GM10248 (cell line): ENCODE measurements around the gene TAS1R2.

Source experiments
- CTCF ChIA-PET: fragments of 300-600 bp; sonication (Branson Sonifier 250); formaldehyde crosslinking; extraction: SDS; loops from one replicate; lab custom pipeline; 2021; ENCODE audit warnings: antibody characterized with exemption; lab: Yijun Ruan, JAX
- POLR2A ChIA-PET: fragments of 350-650 bp; sonication (Branson Sonifier 250); formaldehyde crosslinking; extraction: SDS; loops from one replicate; lab custom pipeline; 2020; ENCODE audit warnings: antibody characterized with exemption; lab: Yijun Ruan, JAX
- DNase-seq: peaks from one replicate; pipeline ENCODE4 v3.0.0; 2012; ENCODE audit errors: extremely low spot score
- CTCF ChIP-seq: IDR thresholded peaks from 2 replicates; pipeline ENCODE4 v1.5.1; 2012; ENCODE audit warnings: mild to moderate bottlenecking, low read depth; ENCODE audit errors: extremely low read depth, missing control alignments, control extremely low read depth

TAS1R2 gene

DNA sequence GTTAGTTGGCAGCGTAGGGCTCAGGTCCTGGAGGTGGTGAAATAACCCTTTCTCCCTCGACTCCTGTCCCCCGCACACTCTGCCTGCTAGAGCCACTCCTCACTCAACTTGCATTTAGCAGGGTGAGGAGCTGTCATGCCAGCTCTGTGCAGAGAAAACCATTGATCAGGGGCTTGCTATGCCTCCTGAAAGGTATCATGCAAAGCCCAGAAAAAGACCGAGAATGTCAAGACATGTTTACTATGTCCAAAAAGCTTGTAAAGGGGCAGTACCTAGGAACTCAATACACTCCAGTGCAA is 24.9 kb upstream of the TAS1R2 start:
- no peak for TF ChIP-seq CTCF
- ChIA-PET POLR2A (no interaction called here), CTCF (interaction anchor here (0.7 to 5.5 kb wide), 37 partner anchors 10 to 364 kb away, joined by 3 to 89 read pairs (median 4); partner anchors contain the start of gene ALDH4A1)
- no peak for DNase-seq

DNA sequence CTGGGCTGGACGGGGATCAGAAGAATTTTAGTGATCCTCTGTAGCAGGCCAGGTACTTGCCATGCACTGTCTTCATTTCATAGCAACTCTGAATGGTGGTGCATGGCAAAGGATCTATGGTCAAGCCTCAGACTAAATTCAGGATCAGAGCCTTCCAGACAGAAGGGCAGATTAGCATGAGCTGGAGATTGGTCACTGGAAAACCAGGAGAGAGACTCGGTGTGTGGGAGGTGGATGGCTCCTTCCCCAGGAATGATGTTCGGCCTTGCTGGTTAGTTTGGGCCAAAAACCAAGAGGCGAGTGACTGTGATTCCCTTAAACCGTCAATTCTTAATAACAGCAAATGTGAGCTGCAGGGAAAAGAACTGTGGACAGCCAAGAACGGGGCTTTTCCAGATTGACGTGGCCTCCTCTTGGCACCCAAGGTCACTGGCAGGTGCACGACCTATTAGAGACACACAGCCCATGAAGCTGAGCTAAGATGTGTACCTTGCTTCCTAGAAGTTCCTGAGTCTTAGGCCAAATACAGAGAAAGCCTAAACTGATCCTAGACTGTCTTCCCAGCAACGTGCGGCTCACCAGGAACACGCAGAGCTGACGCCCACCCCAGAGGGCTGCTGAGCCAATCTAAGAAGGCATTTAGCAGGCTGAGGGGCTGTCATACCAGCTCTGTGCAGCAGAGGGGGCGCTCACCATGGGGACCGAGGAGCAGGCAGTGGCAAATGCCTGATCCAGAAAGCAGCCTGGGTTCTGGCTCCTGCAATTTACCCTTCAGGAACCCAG is 24.4 kb upstream of the TAS1R2 start:
- peak; percentile 90 for TF ChIP-seq CTCF
- ChIA-PET CTCF (interaction anchor here (0.7 to 5.5 kb wide), 34 partner anchors 10 to 365 kb away, joined by 3 to 89 read pairs (median 4); partner anchors contain the start of gene ALDH4A1), POLR2A (no interaction called here)
- DNase-seq: peak; percentile 77

DNA sequence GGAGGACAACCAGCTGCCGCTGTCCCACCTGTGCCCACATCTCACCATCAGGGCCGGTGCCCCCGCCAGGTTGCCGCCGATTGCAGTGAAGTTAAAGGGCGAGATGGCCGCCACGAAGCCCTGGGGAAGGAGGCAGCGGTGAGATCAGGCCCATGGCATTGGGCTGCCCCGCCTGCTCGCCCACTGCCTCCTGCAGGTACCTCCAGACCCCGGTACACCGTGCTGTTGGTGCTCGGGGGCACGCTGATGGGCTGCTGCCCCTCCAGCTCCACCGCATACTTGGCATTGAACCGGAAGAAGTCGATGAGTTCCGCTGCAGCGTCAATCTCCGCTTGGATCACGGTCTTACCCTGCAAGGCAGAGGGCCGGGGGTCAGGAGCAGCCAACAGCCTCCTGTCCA is 23.6 kb upstream of the TAS1R2 start:
- no peak for TF ChIP-seq CTCF
- no peak for DNase-seq
- ChIA-PET POLR2A (no interaction called here), CTCF (interaction anchor here (1.1 to 5.5 kb wide), 9 partner anchors 9 to 366 kb away, joined by 3 to 89 read pairs (median 18); partner anchors contain the start of gene ALDH4A1)

GRCh38 chr1:18882486-18882885 is 23.0 kb upstream of the TAS1R2 start:
- CTCF ChIA-PET: interaction anchor here (3.3 to 5.5 kb wide), 4 partner anchors 8 to 31 kb away, joined by 24 to 89 read pairs (median 28); no protein-coding TSS in a partner anchor
- POLR2A ChIA-PET: no interaction called here
- DNase-seq: no peak
- TF ChIP-seq CTCF: no peak

- ChIA-PET CTCF (interaction anchor here (3.3 to 4.8 kb wide), 2 partner anchors 26 to 32 kb away, joined by 24 to 25 read pairs; no protein-coding TSS in a partner anchor), POLR2A (no interaction called here)
- TF ChIP-seq CTCF: no peak
- DNase-seq: no peak
These were observed 22.4 kb upstream of the TAS1R2 start for GRCh38 chr1:18881642-18882431.

- no peak for TF ChIP-seq CTCF
- no peak for DNase-seq
- CTCF ChIA-PET: no interaction called here
- POLR2A ChIA-PET: no interaction called here
These were observed 21.7 kb upstream of the TAS1R2 start for GRCh38 chr1:18881164-18881563.
